ENCODE measurements around the gene SMIM14.

DNA sequence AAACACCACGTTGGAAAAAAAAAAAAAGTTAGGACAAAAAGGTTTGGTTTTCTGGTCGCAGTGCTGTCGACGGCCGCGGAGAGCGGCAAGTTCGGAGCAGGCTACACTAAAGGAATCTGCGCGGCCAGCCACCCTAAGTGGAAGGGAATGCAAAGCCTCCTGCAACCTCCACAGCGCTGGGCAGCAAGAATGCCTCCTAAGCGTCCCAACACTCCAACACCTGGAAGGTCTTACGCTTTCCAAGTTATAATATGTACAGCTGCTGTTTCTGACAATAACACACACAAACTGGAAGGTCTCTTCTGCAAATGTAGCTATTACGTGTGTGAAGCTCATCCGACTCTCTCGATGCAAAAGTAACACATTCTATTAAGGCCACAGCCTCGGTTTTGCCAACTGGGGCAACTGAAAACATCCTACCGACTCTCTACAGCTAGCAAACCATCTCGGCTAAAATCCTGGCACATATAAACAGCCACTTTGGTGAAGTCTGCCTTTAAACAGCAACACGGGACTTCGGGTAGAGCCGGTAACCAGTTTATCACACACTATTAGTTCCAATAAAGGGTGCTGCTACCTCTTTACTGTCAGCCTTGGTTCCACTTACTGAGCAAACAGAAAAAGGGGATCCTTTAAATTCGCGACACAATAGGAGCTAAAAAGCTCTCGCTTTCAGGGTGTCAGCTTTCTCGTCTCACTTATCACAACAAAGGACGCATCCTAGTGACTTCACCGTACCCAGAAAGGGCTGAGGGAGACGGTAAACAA is 895 bp downstream of the SMIM14 start:
- TF ChIP-seq, protein P1, sequence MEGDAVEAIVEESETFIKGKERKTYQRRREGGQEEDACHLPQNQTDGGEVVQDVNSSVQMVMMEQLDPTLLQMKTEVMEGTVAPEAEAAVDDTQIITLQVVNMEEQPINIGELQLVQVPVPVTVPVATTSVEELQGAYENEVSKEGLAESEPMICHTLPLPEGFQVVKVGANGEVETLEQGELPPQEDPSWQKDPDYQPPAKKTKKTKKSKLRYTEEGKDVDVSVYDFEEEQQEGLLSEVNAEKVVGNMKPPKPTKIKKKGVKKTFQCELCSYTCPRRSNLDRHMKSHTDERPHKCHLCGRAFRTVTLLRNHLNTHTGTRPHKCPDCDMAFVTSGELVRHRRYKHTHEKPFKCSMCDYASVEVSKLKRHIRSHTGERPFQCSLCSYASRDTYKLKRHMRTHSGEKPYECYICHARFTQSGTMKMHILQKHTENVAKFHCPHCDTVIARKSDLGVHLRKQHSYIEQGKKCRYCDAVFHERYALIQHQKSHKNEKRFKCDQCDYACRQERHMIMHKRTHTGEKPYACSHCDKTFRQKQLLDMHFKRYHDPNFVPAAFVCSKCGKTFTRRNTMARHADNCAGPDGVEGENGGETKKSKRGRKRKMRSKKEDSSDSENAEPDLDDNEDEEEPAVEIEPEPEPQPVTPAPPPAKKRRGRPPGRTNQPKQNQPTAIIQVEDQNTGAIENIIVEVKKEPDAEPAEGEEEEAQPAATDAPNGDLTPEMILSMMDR (IDR thresholded peaks at IDR 0.05 in 4 of 5, conservative IDR thresholded peaks at IDR 0.05 in 1 of 5): no peak
- no peak for TF ChIP-seq POLR2A (IDR thresholded peaks at IDR 0.05)

Measured in gastrocnemius medialis (tissue), 4 donors.